ENCODE measurements around the gene ST14. TPM values are rescaled to one million over a fixed set of nuclear protein-coding genes. Genes with fewer than 3 reads are reported as not detected.

ST14 gene
- total and polyA plus RNA-seq, 10 of the 15 experiments (the other 5 are each of a cell fraction or from before 2014, with no cell fraction given), result 0.02 to 3.9 (median 0.73) TPM; not detected in 2

DNA sequence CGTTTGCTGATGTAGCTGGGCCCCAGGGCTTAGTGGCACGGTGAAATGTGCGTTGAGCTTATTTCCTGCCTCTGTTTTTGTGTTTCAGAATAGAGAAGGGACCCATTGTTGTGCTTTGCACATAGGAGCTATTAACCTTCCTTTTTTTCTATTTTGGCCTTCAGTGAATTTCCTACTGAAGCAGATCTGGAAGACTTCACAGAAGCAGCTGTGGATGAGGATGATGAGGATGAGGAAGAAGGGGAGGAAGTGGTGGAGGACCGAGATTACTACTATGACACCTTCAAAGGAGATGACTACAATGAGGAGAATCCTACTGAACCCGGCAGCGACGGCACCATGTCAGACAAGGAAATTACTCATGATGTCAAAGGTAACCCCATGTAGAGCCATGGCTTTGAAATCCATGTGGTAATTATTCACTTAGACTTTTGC lies 37.4 kb upstream of the ST14 start:
- no TSS peak for BruUV-seq (replicated peaks)
- TF ChIP-seq JUNB (IDR thresholded peaks at IDR 0.05) (0 out of 2 replicates have a peak, but pooled peaks have one; percentile 11), ETV6 (conservative IDR thresholded peaks at IDR 0.05 in 1 of 2, IDR thresholded peaks at IDR 0.05 in 1 of 2; ENCODE audit: borderline replicate concordance in 1 of 2, low read depth in 1 of 2) (peak in 1 of 2 experiments; percentile 73; a peak in 1 of 4 replicates), IRF4 (IDR thresholded peaks at IDR 0.05; ENCODE audit: low read depth, low read length) (no peak), STAT1 (conservative IDR thresholded peaks at IDR 0.05) (no peak), KDM1A (IDR thresholded peaks at IDR 0.05; ENCODE audit: borderline replicate concordance) (no peak)
- TF ChIP-seq, protein P1, sequence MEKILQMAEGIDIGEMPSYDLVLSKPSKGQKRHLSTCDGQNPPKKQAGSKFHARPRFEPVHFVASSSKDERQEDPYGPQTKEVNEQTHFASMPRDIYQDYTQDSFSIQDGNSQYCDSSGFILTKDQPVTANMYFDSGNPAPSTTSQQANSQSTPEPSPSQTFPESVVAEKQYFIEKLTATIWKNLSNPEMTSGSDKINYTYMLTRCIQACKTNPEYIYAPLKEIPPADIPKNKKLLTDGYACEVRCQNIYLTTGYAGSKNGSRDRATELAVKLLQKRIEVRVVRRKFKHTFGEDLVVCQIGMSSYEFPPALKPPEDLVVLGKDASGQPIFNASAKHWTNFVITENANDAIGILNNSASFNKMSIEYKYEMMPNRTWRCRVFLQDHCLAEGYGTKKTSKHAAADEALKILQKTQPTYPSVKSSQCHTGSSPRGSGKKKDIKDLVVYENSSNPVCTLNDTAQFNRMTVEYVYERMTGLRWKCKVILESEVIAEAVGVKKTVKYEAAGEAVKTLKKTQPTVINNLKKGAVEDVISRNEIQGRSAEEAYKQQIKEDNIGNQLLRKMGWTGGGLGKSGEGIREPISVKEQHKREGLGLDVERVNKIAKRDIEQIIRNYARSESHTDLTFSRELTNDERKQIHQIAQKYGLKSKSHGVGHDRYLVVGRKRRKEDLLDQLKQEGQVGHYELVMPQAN (conservative IDR thresholded peaks at IDR 0.05), result no peak
- TF ChIP-seq, protein P2, sequence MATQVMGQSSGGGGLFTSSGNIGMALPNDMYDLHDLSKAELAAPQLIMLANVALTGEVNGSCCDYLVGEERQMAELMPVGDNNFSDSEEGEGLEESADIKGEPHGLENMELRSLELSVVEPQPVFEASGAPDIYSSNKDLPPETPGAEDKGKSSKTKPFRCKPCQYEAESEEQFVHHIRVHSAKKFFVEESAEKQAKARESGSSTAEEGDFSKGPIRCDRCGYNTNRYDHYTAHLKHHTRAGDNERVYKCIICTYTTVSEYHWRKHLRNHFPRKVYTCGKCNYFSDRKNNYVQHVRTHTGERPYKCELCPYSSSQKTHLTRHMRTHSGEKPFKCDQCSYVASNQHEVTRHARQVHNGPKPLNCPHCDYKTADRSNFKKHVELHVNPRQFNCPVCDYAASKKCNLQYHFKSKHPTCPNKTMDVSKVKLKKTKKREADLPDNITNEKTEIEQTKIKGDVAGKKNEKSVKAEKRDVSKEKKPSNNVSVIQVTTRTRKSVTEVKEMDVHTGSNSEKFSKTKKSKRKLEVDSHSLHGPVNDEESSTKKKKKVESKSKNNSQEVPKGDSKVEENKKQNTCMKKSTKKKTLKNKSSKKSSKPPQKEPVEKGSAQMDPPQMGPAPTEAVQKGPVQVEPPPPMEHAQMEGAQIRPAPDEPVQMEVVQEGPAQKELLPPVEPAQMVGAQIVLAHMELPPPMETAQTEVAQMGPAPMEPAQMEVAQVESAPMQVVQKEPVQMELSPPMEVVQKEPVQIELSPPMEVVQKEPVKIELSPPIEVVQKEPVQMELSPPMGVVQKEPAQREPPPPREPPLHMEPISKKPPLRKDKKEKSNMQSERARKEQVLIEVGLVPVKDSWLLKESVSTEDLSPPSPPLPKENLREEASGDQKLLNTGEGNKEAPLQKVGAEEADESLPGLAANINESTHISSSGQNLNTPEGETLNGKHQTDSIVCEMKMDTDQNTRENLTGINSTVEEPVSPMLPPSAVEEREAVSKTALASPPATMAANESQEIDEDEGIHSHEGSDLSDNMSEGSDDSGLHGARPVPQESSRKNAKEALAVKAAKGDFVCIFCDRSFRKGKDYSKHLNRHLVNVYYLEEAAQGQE (IDR thresholded peaks at IDR 0.05; ENCODE audit: low read depth, low read length), result no peak
- TF ChIP-seq, protein P3, sequence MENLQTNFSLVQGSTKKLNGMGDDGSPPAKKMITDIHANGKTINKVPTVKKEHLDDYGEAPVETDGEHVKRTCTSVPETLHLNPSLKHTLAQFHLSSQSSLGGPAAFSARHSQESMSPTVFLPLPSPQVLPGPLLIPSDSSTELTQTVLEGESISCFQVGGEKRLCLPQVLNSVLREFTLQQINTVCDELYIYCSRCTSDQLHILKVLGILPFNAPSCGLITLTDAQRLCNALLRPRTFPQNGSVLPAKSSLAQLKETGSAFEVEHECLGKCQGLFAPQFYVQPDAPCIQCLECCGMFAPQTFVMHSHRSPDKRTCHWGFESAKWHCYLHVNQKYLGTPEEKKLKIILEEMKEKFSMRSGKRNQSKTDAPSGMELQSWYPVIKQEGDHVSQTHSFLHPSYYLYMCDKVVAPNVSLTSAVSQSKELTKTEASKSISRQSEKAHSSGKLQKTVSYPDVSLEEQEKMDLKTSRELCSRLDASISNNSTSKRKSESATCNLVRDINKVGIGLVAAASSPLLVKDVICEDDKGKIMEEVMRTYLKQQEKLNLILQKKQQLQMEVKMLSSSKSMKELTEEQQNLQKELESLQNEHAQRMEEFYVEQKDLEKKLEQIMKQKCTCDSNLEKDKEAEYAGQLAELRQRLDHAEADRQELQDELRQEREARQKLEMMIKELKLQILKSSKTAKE (IDR thresholded peaks at IDR 0.05; ENCODE audit: low read depth, poor library complexity, severe bottlenecking), result no peak
- TF ChIP-seq, protein P4, sequence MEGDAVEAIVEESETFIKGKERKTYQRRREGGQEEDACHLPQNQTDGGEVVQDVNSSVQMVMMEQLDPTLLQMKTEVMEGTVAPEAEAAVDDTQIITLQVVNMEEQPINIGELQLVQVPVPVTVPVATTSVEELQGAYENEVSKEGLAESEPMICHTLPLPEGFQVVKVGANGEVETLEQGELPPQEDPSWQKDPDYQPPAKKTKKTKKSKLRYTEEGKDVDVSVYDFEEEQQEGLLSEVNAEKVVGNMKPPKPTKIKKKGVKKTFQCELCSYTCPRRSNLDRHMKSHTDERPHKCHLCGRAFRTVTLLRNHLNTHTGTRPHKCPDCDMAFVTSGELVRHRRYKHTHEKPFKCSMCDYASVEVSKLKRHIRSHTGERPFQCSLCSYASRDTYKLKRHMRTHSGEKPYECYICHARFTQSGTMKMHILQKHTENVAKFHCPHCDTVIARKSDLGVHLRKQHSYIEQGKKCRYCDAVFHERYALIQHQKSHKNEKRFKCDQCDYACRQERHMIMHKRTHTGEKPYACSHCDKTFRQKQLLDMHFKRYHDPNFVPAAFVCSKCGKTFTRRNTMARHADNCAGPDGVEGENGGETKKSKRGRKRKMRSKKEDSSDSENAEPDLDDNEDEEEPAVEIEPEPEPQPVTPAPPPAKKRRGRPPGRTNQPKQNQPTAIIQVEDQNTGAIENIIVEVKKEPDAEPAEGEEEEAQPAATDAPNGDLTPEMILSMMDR (IDR thresholded peaks at IDR 0.05 in 2 of 3, conservative IDR thresholded peaks at IDR 0.05 in 1 of 3; ENCODE audit: control insufficient read depth in 2 of 3, extremely low read depth in 1 of 3, insufficient read depth in 1 of 3, low read depth in 3 of 3, low read length in 3 of 3), result no peak
- in situ Hi-C loops (cut with MboI), result no loop called here

More for the DNA sequence above, 37.4 kb upstream of the ST14 start:
- WGBS (ENCODE audit: insufficient coverage, insufficient replicate concordance, low lambda C conversion rate, missing lambda C conversion rate), result 45% methylated on average over 7 of the region's 7 CpGs
- POLR2A ChIA-PET, result no interaction called here
- RAD21 ChIA-PET (ENCODE audit: unreplicated experiment), result interaction anchor here (1.3 kb wide), 1 partner anchor 10 kb away, joined by 6 read pairs; no protein-coding TSS in a partner anchor
- H3K27me3 ChIP-seq (replicated peaks in 1 of 2; ENCODE audit: control insufficient read depth in 2 of 2, insufficient read depth in 2 of 2, low read length in 1 of 2), result no peaks in the 10 kb centered on the region
- DNase-seq (ENCODE audit: low read depth, low spot score) (no peak), ATAC-seq (no peak), FAIRE-seq (no peak)
- SMC1A ChIA-PET (ENCODE audit: uncharacterized antibody, unreplicated experiment), result interaction anchor here (1.0 to 6.3 kb wide), 2 partner anchors 9 to 119 kb away, joined by 4 to 48 read pairs; no protein-coding TSS in a partner anchor
- no peak overlapping the region for H3K27ac ChIP-seq (ENCODE audit: control insufficient read depth, insufficient read depth)
- no peaks in the 10 kb centered on the region for H3K79me2 ChIP-seq (ENCODE audit: control insufficient read depth, insufficient read depth, low read length)
- H3K4me2 ChIP-seq (ENCODE audit: control insufficient read depth, insufficient read depth), result no peak overlapping the region
- H4K20me1 ChIP-seq (ENCODE audit: control insufficient read depth, insufficient read depth), result no peaks in the 10 kb centered on the region
- no peak overlapping the region for H3K9ac ChIP-seq (ENCODE audit: control insufficient read depth, insufficient read depth, low read length)
- peaks cover 19% of the 10 kb centered on the region for H3K4me1 ChIP-seq (ENCODE audit: control insufficient read depth, insufficient read depth, low read length)
- H3K9me3 ChIP-seq (replicated peaks; ENCODE audit: control insufficient read depth, insufficient read depth, low read length), result no peaks in the 10 kb centered on the region
- no peak overlapping the region for H2AFZ ChIP-seq (ENCODE audit: control insufficient read depth, low read depth, low read length)
- intact Hi-C loops (cut with micrococcal nuclease; ENCODE audit: unreplicated experiment), result no loop called here
- peaks cover 0 to 3% of the 10 kb centered on the region in 2 experiments; a peak in 1 of 4 replicates for H3K36me3 ChIP-seq (ENCODE audit: control insufficient read depth in 2 of 2, insufficient read depth in 2 of 2, low read length in 1 of 2)
- H3K4me3 ChIP-seq, result no peak overlapping the region
- CTCF ChIA-PET, result interaction anchor here (3.0 kb wide), 1 partner anchor 10 kb away, joined by 16 read pairs; no protein-coding TSS in a partner anchor

Data from GM12878 (cell line).